ENCODE measurements around the gene GNB3.
A peak's percentile ranks its signal among the peaks of the same experiment; 100 is the strongest.
"Not testable (repeated sequence)": the region's sequence is repeated elsewhere in the genome, so short reads cannot be mapped to it uniquely, and the experiment has no call there.

Gene GNB3

GRCh38 chr12:6886206-6886999 lies 45.7 kb downstream of the GNB3 start:
- DNase-seq = not testable (repeated sequence)

GRCh38 chr12:6887460-6887859 lies 46.7 kb downstream of the GNB3 start:
- DNase-seq = no peak

DNA sequence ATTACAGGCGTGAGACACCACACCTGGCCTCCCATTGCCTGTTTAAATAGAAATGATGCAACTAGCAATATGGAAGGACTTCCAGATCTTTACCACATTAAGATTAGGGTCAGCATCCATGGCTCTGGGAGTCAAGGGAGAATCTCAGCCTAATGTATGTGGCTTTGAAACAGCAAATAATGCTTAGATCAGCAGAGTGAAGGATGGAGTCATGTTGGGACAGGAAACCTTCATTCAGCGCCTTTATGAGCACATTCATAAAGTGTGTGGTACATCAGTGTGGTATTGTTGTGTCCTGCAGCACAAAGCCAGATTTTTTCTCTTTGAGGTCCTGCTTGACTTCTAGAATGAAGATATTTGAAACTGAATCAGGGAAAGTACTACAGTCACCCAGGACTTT lies 47.6 kb downstream of the GNB3 start:
- no peak for DNase-seq

GRCh38 chr12:6888794-6889193 lies 48.1 kb downstream of the GNB3 start:
- not testable (repeated sequence) for DNase-seq

DNA sequence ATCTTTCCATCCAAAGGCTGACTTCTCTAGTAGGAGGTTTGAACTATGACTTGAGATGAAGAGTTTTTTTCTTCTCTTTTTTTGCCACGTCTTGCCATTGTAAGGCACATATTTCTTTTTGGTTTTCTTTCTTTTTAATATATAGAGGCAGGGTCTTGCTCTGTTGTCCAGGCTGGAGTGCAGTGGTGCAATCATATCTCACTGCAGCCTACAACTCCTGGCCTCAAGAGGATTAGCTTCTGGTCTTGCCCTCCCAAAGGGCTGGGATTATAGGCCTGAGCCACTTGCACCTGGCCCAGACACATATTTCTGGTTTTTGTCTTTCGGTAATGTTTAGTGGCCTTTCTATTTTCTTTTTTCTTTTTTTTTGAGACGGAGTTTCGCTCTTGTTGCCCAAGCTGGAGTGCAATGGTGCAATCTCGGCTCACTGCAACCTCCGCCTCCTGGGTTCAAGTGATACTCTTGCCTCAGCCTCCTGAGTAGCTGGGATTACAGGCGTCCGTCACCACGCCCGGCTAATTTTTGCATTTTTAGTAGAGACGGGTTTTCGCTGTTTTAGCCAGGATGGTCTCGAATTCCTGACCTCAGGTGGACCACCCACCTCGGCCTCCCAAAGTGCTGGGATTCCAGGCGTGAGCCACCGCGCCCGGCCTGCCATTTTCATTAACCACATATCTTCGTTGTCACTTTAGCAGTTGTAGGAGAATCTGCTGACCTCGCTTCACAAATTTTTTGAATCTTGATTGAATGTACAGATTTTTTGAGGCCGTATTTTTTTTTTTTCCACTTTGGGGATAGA lies 49.2 kb downstream of the GNB3 start:
- not testable (repeated sequence) for DNase-seq

- DNase-seq = peak; percentile 99
Measured at GRCh38 chr12:6890789-6891645, 50.3 kb downstream of the GNB3 start.

DNA sequence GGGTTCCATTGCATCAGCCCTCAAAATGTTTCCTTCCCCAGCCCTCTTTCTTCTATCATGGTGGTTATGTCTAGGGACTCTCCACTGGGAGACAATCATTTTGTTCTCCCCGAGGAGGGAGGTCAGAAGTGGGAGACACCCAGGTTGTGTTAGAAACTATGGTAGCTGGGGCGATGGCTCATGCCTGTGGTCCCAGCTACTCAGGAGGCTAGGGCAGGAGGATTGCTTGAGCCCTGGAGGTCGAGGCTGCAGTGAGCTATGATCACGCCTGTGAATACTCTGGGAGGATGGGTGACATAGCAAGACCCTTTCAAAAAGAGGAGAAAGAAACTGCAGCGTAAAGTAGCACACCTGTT lies 50.9 kb downstream of the GNB3 start:
- no peak for DNase-seq

DNA sequence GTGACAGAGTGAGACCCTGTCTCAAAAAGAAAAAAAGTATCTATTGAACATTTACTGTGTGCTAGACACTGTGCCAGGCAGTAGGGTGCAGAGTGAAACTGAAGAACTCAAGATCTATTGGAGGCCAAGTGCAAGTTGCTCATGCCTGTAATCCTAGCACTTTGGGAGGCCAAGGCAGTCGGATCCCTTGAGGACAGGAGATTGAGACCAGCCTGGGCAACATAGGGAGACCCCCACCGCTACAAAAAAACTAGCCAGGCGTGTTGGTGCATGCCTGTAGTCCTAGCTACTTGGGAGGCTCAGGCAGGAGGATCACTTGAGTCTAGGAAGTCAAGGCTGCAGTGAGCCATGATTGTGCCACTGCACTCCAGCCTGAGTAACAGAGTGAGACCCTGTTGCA lies 52.0 kb downstream of the GNB3 start:
- DNase-seq = not testable (repeated sequence)

GRCh38 chr12:6894321-6894720 lies 53.6 kb downstream of the GNB3 start:
- no peak for DNase-seq

All from stimulated activated CD4-positive, alpha-beta T cell treated with anti-CD3 and anti-CD28 coated beads, Interleukin-2, amount 100 ng/mL, for 48 hours (primary cell).